HepG2 (cell line): ENCODE results near the gene FAM3A.

ENCODE experiments used
- CTCF ChIP-seq: sonication (generic); formaldehyde crosslinking; IDR thresholded peaks from 2 replicates; pipeline ENCODE4 v1.5.0; 2020; ENCODE audit warnings: mild to moderate bottlenecking, missing genetic modification reagents, moderate library complexity
- FOSL1 ChIP-seq: sonication (generic); formaldehyde crosslinking; IDR thresholded peaks from 2 replicates; pipeline ENCODE4 v1.9.0; 2021; ENCODE audit warnings: missing genetic modification reagents, borderline replicate concordance
- IRF1 ChIP-seq: sonication (generic); formaldehyde crosslinking; IDR thresholded peaks from 2 replicates; pipeline ENCODE4 v1.4.0; 2020; ENCODE audit warnings: low read depth, mild to moderate bottlenecking, missing genetic modification reagents
- PATZ1 ChIP-seq: sonication (generic); formaldehyde crosslinking; IDR thresholded peaks from 2 replicates; pipeline ENCODE4 v1.4.0; 2020; ENCODE audit warnings: missing genetic modification reagents
- RNF2 ChIP-seq: fragments of 450-650 bp; conservative IDR thresholded peaks from 2 replicates; pipeline ENCODE4 v1.6.1; 2016; ENCODE audit warnings: low read depth
- SRSF1 ChIP-seq: fragments of 200-400 bp; formaldehyde crosslinking; optimal IDR thresholded peaks from 2 replicates; pipeline ENCODE3; 2017; ENCODE audit warnings: mild to moderate bottlenecking, low read depth, low read length, moderate library complexity
- ZNF407 ChIP-seq: sonication (generic); formaldehyde crosslinking; IDR thresholded peaks from one replicate; pipeline ENCODE4 v1.5.1; 2020; ENCODE audit warnings: mild to moderate bottlenecking, missing genetic modification reagents; ENCODE audit errors: not compliant biosample characterization
- ZNF432 ChIP-seq: sonication (generic); formaldehyde crosslinking; IDR thresholded peaks from 2 replicates; pipeline ENCODE4 v1.5.0; 2020; ENCODE audit warnings: missing genetic modification reagents, mild to moderate bottlenecking, borderline replicate concordance

GRCh38 chrX:154509455-154509854 is 6.6 kb downstream of the FAM3A start:
- TF ChIP-seq CTCF (CRISPR knock-in tag) (no peak), RNF2 (no peak), SRSF1 (no peak), ZNF407 (CRISPR knock-in tag) (no peak), FOSL1 (CRISPR knock-in tag) (no peak), ZNF432 (no peak), IRF1 (CRISPR knock-in tag) (no peak), PATZ1 (CRISPR knock-in tag) (no peak)
